ENCODE results near the gene PARP12.

DNA sequence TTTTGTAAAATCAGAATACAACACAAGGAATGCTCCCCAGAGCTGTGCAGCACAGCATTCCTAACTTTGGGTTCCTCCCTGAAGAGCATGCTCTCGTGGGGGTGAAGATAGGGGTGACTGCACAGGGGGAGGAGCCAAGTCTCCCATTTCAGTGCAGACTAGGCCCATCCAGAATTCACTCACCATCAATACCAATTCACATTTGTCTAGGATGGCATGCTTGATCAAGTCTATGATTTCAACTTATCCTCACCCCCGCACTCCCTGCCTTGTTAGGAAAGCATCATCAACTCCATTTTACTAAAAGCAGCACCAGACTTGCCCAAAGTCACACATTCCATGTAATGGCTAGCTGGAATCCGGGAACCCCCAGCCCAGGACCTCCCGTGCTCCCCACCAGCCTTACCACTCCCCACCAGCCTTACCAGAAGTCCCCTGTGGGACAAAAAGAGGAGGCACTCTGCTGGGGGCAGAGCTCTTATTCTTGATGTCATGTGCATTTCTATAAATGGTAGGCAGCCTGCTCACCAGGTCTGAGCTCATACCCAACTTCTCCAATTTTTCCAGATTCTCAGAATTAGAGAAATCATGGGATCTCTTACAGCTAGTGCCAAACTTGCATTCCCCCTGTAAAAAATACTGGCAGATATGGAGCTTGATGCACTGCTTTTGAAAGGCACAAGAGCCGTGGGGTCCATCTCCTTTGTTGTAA lies 6.2 kb downstream of the PARP12 start:
- no peak for TF ChIP-seq CTCF (IDR thresholded peaks at IDR 0.05)
- no peak for TF ChIP-seq POLR2A (IDR thresholded peaks at IDR 0.05)

Measured in uterus (tissue), 2 donors.